GM18907 (cell line): ENCODE results near the gene DHX15.
A peak's percentile ranks its signal among the peaks of the same experiment; 100 is the strongest.

Experiments
- ATAC-seq: cut with Tn5 transposase; IDR thresholded peaks from one replicate; pipeline ENCODE4 v1.9.1; 2021; ENCODE audit warnings: mild to moderate bottlenecking, moderate library complexity; ENCODE audit not compliant: unreplicated experiment

The DHX15 gene

GRCh38 chr4:24583451-24584210, 723 bp downstream of the DHX15 start:
- ATAC-seq = peak; percentile 37

GRCh38 chr4:24582235-24582832, 2.0 kb downstream of the DHX15 start:
- ATAC-seq = no peak

- no peak for ATAC-seq
Observed at GRCh38 chr4:24578364-24578763, 6.0 kb downstream of the DHX15 start.

GRCh38 chr4:24576276-24576675, 8.1 kb downstream of the DHX15 start:
- no peak for ATAC-seq

- no peak for ATAC-seq
Observed at GRCh38 chr4:24574236-24574635, 10.1 kb downstream of the DHX15 start.

- no peak for ATAC-seq
Observed at GRCh38 chr4:24573582-24573981, 10.8 kb downstream of the DHX15 start.

DNA sequence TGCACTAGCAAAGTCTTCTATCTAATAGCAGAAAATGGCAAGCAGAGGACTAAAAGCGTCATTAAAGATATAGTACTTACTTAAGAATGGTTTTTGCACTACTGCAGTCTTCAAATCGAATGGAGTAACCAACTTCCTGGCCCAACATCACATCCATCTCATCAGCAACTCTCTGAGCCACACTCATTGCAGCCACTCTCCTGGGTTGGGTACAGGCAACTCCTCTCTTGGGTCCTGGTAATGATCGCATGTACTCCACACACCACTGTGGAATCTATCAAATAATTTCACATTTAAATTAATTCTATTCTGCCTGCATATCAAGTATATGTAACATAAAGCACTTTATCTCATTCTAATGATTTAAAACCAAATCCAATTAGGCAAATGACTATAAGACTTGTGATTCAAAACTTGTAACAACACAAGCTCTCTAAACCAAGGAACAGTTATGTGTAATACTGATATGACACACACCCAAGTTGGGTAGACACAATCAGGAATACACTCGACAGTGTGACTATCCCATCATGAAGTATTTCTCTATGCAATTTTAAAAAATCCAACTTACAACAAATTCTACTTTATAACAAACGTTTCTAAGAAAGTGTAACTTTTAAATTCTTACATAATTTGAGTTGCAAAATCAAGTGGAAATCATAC, 13.6 kb downstream of the DHX15 start:
- peak; percentile 21 for ATAC-seq

DNA sequence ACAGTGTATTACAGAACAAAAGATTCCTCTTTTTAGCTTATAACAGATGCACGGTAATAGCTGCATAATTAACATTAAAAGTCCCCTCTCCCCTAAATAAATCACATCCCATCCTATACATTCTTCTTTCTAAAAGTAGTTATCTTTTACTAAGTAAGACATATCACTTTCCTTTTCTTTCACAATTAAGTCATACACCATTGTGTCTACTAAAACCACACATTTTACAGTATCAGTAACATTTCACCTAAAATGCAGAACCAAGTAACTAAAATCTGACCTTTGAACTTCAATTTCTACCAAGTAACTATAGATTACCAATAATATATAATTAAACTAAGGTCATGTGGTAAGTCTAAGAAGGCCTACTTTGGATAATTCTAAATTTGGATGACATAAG, 14.2 kb downstream of the DHX15 start:
- peak; percentile 49 for ATAC-seq

DNA sequence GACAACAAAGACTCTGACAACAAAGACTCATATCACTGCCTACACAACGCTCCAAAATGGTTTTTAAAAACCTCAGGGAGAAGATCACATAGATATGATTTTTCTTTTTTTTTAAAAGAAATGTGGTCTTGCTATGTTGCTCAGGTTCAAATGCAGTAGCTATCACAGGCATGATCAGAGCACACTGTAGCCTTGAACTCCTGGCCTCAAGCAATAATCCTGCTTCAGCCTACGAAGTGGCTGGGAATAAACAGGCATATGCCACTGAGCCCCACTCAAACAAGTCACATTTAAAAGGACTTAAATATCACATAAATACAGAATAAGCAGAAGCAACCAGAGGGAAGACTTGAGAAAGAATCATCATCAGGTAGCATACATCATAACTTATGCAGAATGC, 14.7 kb downstream of the DHX15 start:
- ATAC-seq = no peak

DNA sequence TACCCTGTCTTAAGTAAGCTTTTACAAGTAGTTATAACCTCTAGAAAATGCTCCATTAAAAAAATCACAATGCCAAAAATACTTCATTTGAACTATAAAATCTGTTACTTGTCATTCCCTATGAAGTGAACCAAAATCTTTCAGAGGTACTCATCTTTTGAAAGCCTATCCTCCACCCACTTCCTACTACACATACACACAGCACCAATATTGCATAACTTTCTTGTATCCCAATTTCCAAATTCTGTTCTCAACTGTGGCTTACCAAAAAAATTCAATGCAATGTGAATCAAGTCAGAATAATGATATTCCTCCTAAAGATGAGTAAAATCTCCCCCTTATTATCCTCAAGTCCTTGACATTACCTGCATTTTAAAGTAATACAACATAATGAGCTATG, 15.9 kb downstream of the DHX15 start:
- ATAC-seq = no peak

DNA sequence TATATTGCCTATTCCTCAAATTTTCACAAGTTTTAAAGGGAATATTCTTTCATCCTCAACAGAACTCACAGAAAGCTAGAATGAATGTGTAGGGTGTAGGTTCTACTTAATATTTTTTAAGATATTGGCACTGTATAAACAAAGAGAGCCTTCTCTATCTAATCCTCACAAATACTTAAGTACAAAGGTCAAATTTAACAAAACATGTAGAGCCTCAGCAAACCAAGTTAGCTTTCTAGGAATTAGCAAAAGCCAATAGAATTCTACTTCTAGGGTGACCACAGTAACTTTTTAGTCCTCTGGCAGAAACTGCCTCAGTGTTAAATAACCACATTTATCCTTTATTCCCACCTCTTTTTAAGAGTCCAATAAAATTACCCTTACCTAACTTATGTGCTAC, 19.3 kb downstream of the DHX15 start:
- ATAC-seq = no peak

- ATAC-seq = no peak
Observed at GRCh38 chr4:24564488-24564887, 19.9 kb downstream of the DHX15 start.

GRCh38 chr4:24561438-24562139, 22.8 kb downstream of the DHX15 start:
- no peak for ATAC-seq

DNA sequence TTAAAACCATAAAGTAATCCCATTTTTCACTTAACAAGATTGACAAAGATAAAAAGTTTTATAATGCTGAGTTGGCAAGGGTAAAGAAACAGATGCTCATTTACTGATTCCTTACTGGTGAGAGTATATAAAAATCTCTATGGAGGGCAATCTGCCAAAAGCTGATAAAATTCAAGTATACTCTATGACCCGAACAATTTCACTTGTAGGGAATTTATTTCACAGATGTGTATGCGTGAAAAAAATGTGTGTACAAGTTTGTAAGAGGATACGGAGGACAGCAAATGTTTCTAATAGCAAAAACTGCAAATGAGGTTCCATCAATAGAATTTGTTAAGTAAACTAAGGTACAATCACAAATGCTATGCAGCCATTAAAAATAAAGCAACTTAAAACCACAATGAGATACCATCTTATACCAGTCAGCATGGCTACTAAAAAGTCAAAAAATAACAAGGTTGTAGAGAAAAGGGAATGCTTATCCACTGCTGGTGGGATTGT, 23.4 kb downstream of the DHX15 start:
- ATAC-seq = no peak

DNA sequence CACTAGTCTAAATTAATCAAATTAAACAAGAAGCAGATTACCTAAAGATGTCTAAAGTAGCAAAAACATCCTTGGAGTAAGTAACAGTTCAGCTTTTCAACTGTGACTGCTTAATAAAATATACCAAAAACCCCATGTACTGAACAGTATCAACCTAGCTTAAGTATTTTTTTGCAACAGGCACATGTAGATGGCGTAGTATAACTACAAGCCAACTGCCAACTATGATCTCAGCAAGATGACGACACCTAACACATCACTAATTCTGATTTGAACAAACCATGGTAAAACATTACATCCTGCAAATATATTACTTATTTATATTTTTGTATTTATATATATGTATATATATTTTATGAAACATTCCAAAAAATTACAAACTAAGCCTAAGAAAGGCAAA, 24.5 kb downstream of the DHX15 start:
- ATAC-seq = no peak

- no peak for ATAC-seq
Observed at GRCh38 chr4:24559032-24559821, 25.1 kb downstream of the DHX15 start.

- peak; percentile 54 for ATAC-seq
Observed at GRCh38 chr4:24557026-24558025, 27.0 kb downstream of the DHX15 start.

- ATAC-seq = no peak
Observed at GRCh38 chr4:24551492-24552289, 32.7 kb downstream of the DHX15 start.
